ENCODE measurements around the gene FEZ2.

The FEZ2 gene

DNA sequence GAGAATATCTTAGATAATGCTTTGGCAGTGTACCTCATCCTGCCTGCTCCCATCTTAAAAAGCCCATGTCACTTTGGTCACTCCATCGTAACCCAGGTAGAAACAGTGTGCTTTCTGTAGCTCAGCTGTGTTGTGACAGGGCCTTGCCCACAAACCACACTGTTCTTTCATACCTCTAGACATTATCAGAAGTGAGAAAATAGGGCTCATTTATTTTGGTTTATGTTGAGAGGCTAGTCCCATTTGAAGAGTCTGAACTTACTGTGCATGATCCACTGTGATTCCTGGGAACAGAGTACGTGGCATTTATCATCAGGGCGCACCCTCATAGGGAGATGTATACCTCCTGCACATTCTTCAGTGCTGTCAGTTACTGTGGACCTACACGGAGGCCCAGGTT is 69.7 kb downstream of the FEZ2 start:
- DNase-seq, result no peak

DNA sequence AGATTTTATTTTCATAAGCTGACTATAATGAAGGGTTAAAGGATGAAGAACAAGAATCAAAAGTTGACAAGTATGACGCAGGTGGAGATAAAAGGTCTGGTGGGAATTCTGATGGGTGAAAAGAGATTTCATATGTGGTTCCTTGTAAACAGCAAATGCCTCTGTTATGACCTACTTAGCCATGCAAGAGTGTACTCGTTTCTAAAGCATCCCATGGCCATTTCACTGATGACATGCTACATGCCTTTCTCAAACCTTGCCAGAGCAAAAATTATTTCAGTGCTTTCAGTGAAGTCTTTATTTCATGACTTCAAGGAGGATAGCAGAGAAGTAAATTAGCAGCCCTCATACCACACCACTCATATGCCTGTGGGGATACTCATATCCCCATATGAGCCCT is 71.7 kb downstream of the FEZ2 start:
- DNase-seq, result no peak

DNA sequence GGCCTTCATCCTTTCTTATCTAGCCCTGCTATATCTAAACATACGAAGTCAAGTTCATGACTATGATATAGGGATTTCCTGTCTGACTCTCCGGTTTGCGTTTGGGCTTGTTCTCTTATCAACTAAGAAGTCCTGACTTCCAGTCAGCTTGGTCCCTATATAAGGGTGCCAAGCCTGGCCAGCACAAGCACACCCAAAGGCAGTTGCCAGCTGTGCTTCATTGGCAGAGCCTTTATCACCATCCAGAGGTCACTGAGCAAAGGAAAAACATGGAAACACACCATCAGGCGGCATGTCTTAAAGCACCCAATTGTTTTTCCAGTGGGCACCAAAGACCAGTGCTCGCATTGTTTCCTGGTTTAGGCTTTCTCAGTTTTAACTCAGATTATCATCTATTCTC is 72.7 kb downstream of the FEZ2 start:
- DNase-seq, result no peak

DNA sequence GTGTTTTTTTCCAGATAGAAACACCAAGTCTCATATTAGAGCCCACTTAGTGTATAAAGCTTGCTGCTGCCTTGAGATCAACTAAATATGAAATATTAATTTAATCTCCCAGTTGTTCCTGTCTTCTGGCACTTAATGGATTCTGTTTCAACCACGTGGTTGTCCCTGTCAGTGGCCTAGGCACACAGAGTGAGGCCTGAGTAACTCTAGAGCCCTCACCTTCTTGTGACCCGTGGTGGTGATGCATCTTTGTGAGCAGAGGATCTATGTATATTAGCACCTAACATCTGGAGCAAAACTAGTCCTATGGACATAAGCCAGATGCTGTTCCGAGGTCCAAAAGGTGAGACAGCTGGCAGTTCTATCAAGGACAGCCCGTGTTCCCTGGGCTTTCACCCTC is 74.8 kb downstream of the FEZ2 start:
- no peak for DNase-seq

DNA sequence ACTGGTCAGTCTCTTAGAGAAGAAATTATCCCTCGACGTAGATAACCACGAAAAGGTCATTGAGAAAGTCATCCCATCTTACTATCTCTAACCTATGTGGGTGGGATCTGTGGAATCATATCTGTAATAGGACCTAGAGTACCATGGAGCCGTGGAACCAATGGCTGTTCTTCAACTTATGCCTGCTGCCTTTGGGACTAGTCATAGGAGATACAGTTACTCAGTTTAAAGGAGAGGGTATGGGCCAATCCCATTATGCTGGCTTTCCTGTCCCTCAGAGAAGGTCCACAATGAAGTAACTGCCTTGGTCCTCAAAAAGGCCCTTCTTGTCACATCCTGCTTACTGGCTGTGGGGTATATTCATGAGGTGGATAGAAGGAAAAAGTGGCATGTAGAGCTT is 77.5 kb downstream of the FEZ2 start:
- no peak for DNase-seq

DNA sequence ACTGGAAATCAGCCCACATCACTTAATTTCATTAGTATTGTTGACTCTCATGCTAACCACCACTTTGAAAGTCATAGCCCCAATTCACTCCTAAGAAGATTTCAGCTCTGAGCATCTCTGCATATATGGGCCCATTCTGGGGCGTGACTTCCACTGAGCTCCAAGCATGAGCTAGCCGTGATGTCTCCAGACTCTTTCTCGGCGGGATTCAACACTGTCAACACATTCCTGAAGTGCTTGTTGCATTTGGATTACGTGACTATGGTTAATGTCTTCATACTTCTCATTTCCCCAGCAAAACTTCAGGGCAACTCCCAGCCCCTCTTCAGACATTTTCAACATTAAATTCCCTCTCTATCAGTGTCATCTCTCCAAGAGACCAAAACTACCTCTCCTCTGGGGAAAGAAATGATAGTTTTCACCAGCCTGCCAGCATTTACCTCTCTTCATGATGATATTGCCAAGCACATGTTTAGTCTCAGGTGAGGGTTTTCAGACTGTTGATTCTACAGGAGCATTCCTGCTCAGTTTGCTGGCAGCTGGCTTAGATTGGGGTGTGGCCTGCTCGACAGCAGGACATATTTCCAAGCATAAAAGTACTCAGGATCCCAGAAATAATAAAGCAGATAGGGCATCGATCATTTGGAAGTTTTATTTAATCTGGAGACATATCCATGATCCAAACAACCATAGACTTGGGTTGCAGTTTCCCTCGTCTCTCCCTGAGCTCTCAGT is 81.7 kb downstream of the FEZ2 start:
- DNase-seq, result no peak

DNA sequence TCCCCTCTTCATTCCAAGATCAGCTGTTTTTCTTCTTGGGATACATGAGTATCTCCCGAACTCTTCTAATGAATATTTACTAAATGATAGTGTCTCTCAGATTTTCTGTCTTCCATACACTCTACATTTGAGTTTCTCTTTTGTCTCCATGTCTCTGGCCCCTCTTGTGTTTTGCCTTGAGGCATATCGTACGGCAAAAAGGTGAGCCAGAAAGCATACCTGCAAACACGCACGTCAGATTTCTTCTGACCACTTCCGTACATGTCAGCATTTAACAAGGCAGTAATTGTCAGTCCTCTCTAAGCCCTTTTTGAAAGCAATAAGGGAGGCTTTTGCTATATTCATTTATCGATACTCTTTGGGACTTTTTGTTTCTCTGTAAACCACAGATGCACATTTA is 82.4 kb downstream of the FEZ2 start:
- no peak for DNase-seq

DNA sequence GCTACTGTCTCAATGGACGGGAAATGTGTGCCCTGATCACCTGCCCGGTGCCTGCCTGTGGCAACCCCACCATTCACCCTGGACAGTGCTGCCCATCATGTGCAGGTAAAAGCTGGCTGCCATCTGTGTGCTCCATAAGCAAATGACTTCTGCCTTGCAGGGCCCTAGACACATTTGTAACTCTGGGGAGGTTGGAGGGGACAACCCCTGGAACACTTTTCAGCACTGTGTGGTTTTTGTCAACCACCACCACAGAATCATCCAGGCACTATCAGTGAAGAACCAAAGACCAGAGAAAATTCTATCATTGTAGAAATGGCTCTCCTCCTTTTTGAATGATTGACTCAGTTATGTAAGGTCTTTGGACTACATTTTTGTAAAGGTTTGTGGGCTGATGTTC is 84.3 kb downstream of the FEZ2 start:
- DNase-seq, result no peak

DNA sequence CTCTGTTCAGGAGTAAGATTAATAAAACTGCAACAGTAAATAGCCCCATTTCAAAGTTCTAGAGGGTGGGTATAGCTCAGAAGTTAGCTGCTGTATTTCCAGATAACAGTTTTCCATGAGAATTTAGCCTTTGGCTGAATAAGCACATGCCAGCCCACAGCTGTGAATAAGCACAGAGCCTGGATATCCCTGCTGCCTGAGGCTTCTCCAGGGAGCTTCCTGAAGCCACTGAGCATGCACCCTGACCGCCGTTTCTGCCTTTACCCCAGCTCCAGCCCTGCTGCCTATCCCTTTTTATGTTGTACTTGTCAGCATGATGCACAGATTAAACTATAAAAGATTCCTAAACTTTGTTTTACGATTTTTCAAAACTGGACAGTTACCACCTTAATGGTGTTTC is 85.3 kb downstream of the FEZ2 start:
- no peak for DNase-seq

DNA sequence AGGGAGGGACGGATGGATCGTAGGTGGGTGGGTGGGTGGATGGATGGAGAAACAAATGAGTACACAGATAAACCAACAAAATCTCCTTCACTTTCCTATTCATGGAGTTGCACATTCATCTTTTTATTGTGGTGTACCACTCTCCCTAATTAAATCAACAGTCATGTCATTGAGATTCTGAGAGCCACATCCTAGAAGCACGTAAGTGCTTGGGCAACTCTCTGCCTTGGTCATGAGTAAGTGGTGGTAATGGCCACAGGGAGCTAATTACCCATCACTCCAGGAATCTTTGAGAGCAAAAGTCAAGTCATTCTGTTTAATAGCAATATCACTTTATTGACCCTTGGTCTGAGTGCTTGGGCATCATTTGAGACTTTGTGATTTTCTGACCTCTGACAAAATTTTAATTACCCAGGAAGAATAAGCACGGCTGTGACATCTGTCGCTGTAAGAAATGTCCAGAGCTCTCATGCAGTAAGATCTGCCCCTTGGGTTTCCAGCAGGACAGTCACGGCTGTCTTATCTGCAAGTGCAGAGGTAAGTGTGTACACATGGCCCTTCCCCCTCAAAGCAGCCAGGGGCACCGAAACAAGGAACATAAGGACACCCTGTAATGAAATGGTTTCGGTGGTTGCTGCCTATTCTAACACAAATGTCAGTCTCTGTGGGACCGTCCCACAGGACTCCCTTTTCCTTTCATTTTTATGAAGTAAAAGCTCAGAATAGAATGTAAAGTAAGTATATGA is 85.9 kb downstream of the FEZ2 start:
- no peak for DNase-seq

DNA sequence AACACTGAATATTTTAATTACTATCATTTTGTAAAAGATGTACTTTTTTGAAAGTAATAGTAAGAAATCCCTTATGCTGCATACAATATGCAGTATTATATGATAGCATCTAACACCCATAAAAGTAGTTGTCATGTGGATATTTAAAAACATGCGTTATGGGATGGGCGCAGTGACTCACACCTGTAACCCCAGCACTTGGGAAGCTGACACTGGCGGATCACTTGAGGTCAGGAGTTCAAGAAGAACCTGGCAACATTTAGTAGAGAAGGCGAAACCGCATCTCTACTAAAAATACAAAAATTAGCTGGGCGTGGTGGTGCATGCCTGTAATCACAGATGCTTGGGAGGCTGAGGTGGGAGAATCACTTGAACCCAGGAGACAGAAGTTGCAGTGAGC is 88.9 kb downstream of the FEZ2 start:
- DNase-seq, result no peak

DNA sequence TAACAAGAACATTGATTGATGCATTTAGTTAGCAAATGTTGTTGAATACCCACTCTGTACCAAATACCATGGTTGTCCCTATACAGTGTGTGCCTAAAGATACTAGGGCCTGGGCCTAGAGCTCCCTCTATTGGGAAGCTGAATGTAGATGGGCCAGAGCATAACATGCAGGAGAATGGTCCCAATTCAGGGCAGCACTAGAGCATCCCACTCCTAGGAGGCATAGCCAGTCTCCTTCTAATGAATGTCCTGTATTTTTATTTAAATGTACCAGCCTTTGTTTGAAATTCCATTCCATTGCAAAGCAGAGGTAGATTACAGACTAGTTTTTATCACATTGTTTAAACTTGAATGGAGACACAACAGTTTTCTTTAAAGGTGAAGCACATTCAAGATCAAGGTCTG is 90.6 kb downstream of the FEZ2 start:
- no peak for DNase-seq

Measured in effector CD4-positive, alpha-beta T cell (primary cell).